ENCODE results near the gene KCNJ16.

KCNJ16 gene

DNA sequence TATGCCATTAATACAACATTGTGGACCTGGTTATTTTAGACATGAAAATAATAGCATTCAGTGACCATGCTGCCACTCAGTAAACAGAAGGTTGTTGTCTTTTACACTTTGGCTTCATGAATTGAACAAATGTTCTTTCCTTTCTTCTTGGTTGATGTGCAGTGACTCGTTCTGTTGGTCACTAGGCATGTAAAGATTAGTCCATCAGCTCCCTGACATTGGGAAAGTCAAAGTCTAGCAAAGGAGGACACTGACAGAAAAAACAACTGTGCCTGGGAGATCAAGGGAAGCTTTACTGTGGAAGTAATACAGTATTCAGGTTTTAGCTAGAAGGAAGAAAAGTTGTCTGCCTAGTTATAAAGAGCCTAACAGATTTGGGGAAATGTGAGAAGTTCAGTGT lies 6.9 kb downstream of the KCNJ16 start:
- H3K4me1 ChIP-seq (ENCODE audit: insufficient read depth, low read length): no peaks in the 10 kb centered on the region
- WGBS: 97% methylated on average over 1 of the region's 1 CpG
- H3K9me3 ChIP-seq (ENCODE audit: insufficient read depth, low read depth, low read length): no peaks in the 10 kb centered on the region
- H3K4me3 ChIP-seq (ENCODE audit: low read length): no peak overlapping the region
- no peak overlapping the region for H3K27ac ChIP-seq (ENCODE audit: low read depth, low read length)
- H3K9ac ChIP-seq (ENCODE audit: low read depth, low read length): no peak overlapping the region
- no peaks in the 10 kb centered on the region for H3K27me3 ChIP-seq (ENCODE audit: insufficient read depth, low read length)
- no peaks in the 10 kb centered on the region for H3K36me3 ChIP-seq (ENCODE audit: insufficient read depth, low read length)

DNA sequence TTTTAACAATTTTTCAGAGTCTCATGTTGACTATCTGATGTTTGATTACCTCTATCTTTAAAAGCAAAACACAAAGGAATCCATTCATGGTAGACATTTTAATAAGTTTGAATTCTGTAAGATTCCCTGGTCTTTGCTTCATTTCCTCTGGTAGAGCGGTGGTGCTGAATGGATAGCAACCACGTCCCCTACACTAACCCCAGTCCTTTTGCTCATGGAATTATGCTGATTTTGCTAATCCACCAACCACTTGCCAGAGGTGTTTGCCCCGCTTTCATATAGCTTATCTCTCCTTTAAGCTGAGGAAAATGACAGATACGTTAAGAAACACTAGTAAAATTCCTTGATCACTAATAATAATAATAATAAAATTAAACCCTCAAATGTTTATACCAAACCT lies 9.5 kb downstream of the KCNJ16 start:
- Histone ChIP-seq H3K27ac (ENCODE audit: low read depth, low read length) (no peak overlapping the region), H3K4me3 (ENCODE audit: low read length) (no peak overlapping the region), H3K9ac (ENCODE audit: low read depth, low read length) (no peak overlapping the region), H3K9me3 (ENCODE audit: insufficient read depth, low read depth, low read length) (no peaks in the 10 kb centered on the region), H3K4me1 (ENCODE audit: insufficient read depth, low read length) (no peaks in the 10 kb centered on the region), H3K27me3 (ENCODE audit: insufficient read depth, low read length) (no peaks in the 10 kb centered on the region), H3K36me3 (ENCODE audit: insufficient read depth, low read length) (no peaks in the 10 kb centered on the region)
- 59% methylated on average over 4 of the region's 4 CpGs for WGBS

DNA sequence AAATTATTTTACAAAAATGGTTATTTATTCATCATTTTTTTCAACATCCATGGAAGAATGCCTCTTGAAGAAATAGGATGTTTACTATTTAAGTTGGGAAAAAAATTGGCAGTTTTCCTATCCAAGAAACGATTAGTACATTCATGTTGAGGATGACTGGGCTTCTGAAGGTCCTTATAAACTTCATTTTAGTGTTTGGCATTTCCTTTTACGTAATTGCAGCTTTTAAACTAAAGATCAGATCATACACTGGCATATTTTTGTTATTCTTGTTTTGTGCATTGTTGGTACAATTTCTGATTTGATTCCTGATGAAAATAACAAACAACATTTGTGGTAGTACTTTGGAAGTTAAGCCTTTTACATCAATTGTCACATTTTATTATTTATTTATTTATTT lies 11.5 kb downstream of the KCNJ16 start:
- WGBS: 93% methylated on average over 2 of the region's 2 CpGs
- Histone ChIP-seq H3K9ac (ENCODE audit: low read depth, low read length) (no peak overlapping the region), H3K36me3 (ENCODE audit: insufficient read depth, low read length) (no peaks in the 10 kb centered on the region), H3K27ac (ENCODE audit: low read depth, low read length) (no peak overlapping the region), H3K4me3 (ENCODE audit: low read length) (no peak overlapping the region), H3K4me1 (ENCODE audit: insufficient read depth, low read length) (no peaks in the 10 kb centered on the region), H3K9me3 (ENCODE audit: insufficient read depth, low read depth, low read length) (no peaks in the 10 kb centered on the region), H3K27me3 (ENCODE audit: insufficient read depth, low read length) (no peaks in the 10 kb centered on the region)

DNA sequence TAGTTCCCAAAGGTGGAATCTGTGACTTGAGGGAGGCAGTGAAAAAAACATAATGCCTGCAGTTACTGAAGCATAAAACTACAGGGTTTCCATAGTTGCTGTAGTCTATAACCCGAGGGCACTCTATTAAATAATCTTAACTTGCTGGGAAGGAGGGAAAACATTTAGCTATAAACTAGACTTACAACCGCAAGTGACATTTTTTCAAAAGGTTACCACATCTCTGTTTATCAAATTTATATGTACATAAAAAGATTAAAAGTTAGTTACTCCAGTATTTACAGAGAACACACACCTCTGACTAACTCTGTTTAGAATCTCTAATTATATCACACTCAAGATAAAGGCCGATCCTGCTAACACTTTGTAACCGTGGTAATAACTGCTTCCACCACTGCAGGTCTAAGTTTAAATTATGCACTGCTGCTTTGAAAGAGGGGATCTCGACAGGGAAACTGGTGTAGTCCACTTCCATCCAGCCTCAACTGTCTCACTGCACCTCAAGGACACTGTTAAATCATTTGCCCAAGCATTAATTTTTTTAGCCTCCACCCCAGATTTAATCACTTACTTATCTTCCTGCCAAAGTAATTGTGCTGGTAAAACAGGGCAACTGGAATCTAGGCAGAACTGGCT lies 14.6 kb downstream of the KCNJ16 start:
- no peak overlapping the region for H3K9ac ChIP-seq (ENCODE audit: low read depth, low read length)
- H3K4me1 ChIP-seq (ENCODE audit: insufficient read depth, low read length): no peaks in the 10 kb centered on the region
- no peaks in the 10 kb centered on the region for H3K27me3 ChIP-seq (ENCODE audit: insufficient read depth, low read length)
- H3K27ac ChIP-seq (ENCODE audit: low read depth, low read length): no peak overlapping the region
- 80% methylated on average over 3 of the region's 5 CpGs for WGBS
- no peaks in the 10 kb centered on the region for H3K9me3 ChIP-seq (ENCODE audit: insufficient read depth, low read depth, low read length)
- no peaks in the 10 kb centered on the region for H3K36me3 ChIP-seq (ENCODE audit: insufficient read depth, low read length)
- H3K4me3 ChIP-seq (ENCODE audit: low read length): no peak overlapping the region

DNA sequence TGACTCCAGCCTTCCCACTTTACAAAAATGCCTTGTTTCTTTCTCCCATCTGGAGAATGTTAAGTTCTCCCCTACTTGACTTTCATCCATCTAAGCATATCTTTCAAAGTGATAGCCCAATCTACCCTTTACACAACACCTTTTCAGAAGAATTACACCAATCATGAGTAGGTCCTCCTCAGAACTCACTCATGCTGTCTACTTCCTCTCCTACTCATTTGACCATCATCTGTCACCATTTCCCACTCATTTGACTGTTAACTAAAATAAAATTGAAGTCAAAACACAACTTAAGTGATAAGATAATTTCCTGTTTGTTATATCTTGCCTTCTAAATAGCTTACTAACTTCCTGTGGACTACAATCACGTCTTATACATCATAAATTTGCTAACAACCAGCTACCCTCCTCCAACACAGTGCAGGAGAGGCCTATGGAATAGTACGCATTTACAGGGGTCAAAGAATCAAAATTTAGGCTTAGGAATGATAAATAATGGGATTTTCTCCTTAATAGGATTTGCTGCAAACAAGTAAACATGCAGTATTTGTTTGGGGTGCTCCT lies 16.1 kb downstream of the KCNJ16 start:
- H3K27me3 ChIP-seq (ENCODE audit: insufficient read depth, low read length): no peaks in the 10 kb centered on the region
- no peak overlapping the region for H3K4me3 ChIP-seq (ENCODE audit: low read length)
- H3K4me1 ChIP-seq (ENCODE audit: insufficient read depth, low read length): no peaks in the 10 kb centered on the region
- 94% methylated on average over 2 of the region's 2 CpGs for WGBS
- H3K36me3 ChIP-seq (ENCODE audit: insufficient read depth, low read length): no peaks in the 10 kb centered on the region
- H3K27ac ChIP-seq (ENCODE audit: low read depth, low read length): no peak overlapping the region
- no peaks in the 10 kb centered on the region for H3K9me3 ChIP-seq (ENCODE audit: insufficient read depth, low read depth, low read length)
- no peak overlapping the region for H3K9ac ChIP-seq (ENCODE audit: low read depth, low read length)

DNA sequence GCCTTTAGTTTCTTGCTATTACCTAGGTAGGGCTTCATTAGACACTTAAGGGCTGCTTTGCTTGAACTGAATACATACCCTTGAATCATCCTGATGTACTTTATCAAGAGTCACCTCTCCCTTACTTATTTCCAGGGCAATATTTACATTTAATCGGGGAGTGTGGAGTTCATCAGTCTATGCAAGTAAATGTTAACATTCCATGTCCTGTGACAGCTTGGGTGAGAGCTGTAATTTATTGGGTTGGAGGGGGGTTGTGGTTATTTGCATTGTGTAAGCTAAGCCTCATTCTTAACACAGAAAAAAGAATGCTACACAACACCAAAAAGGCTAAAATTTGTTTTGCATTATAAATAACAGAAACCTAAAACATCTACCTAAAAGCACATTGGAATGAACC lies 16.7 kb downstream of the KCNJ16 start:
- H3K9me3 ChIP-seq (ENCODE audit: insufficient read depth, low read depth, low read length): no peaks in the 10 kb centered on the region
- no peaks in the 10 kb centered on the region for H3K4me1 ChIP-seq (ENCODE audit: insufficient read depth, low read length)
- no peak overlapping the region for H3K9ac ChIP-seq (ENCODE audit: low read depth, low read length)
- H3K36me3 ChIP-seq (ENCODE audit: insufficient read depth, low read length): no peaks in the 10 kb centered on the region
- no peak overlapping the region for H3K27ac ChIP-seq (ENCODE audit: low read depth, low read length)
- no peak overlapping the region for H3K4me3 ChIP-seq (ENCODE audit: low read length)
- H3K27me3 ChIP-seq (ENCODE audit: insufficient read depth, low read length): no peaks in the 10 kb centered on the region
- WGBS: 86% methylated on average over 1 of the region's 1 CpG

DNA sequence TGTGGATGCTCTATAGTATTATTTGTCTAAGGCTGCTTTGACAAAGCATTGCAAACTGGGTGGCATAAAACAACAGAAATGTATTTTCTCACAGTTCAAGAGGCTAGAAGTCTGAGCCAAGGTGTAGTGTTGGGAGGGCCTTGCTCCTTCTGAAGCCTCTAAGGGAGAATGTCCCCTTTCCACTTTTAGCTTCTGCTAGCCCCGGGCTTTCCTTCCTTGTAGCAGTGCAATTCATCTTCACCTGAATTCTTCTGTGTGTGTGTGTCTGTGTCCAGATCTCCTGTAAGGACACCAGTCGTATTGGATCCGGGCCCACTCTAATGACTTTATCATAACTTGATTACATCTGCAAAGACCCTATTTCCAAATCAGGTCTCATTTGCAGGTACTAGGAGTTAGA lies 18.1 kb downstream of the KCNJ16 start:
- H3K36me3 ChIP-seq (ENCODE audit: insufficient read depth, low read length): no peaks in the 10 kb centered on the region
- H3K9ac ChIP-seq (ENCODE audit: low read depth, low read length): no peak overlapping the region
- H3K27ac ChIP-seq (ENCODE audit: low read depth, low read length): no peak overlapping the region
- 96% methylated on average over 3 of the region's 3 CpGs for WGBS
- H3K4me1 ChIP-seq (ENCODE audit: insufficient read depth, low read length): no peaks in the 10 kb centered on the region
- H3K9me3 ChIP-seq (ENCODE audit: insufficient read depth, low read depth, low read length): no peaks in the 10 kb centered on the region
- no peak overlapping the region for H3K4me3 ChIP-seq (ENCODE audit: low read length)
- H3K27me3 ChIP-seq (ENCODE audit: insufficient read depth, low read length): no peaks in the 10 kb centered on the region

DNA sequence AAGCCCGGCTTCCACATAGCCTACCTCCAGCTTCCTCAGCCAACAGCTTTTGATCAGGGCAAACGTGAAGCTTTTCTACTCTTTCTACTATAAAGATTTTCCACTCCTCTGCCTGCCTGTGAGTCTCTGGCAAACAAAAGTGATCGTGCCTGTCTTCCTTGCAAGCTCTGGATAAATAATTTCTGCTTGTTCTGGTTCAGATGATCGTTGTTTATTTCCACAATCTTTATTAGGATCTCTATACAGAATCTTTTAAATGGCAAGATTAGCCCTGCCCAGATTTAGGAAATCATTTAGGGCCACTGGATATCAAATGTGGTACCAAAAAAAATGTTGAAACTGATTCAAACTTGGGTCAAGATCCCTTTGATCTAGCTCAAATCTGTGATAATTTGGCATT lies 20.4 kb downstream of the KCNJ16 start:
- Histone ChIP-seq H3K36me3 (ENCODE audit: insufficient read depth, low read length) (no peaks in the 10 kb centered on the region), H3K9me3 (ENCODE audit: insufficient read depth, low read depth, low read length) (no peaks in the 10 kb centered on the region), H3K4me1 (ENCODE audit: insufficient read depth, low read length) (no peaks in the 10 kb centered on the region), H3K27me3 (ENCODE audit: insufficient read depth, low read length) (no peaks in the 10 kb centered on the region), H3K9ac (ENCODE audit: low read depth, low read length) (no peak overlapping the region), H3K27ac (ENCODE audit: low read depth, low read length) (no peak overlapping the region), H3K4me3 (ENCODE audit: low read length) (no peak overlapping the region)
- 95% methylated on average over 4 of the region's 4 CpGs for WGBS

DNA sequence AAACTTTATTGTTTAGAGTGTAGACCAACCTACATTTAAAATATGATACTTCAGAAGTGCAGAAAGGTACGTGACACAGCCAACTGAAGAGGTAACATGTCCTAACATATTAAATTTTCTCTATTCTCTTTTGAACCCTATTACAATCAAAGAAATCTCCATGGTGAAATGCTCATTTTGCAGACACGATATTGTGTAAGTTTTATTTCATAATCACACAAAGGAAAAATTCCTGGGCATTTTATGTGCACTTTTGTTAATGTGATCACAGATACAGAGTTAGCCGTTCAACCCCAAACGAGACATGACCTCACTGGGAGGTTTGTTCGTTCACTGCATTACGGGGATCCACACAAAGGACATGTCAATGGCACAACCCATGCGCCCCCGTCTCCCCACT lies 21.8 kb downstream of the KCNJ16 start:
- Histone ChIP-seq H3K4me3 (ENCODE audit: low read length) (no peak overlapping the region), H3K27ac (ENCODE audit: low read depth, low read length) (no peak overlapping the region)
- 73% methylated on average over 8 of the region's 8 CpGs for WGBS

DNA sequence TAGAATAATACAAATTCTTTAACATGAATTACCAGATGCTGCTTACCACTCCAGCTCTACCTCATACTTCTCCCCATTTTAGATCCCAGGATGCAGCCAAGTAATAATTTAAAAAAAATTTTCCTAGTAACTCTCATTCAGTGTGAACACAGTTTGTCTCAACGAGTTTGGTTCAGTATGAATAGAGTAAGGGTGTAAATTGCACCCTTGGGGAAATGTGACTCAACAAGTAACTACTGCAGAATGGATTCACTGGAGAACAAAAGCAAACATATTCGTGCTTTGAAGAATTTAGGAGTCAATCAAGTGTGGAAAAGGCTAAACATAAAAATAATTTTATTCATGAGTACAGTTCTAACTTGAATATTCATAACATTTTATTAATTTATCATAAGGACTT lies 23.0 kb downstream of the KCNJ16 start:
- Histone ChIP-seq H3K4me3 (ENCODE audit: low read length) (no peak overlapping the region), H3K9me3 (ENCODE audit: insufficient read depth, low read depth, low read length) (no peaks in the 10 kb centered on the region), H3K36me3 (ENCODE audit: insufficient read depth, low read length) (no peaks in the 10 kb centered on the region), H3K9ac (ENCODE audit: low read depth, low read length) (no peak overlapping the region), H3K27me3 (ENCODE audit: insufficient read depth, low read length) (no peaks in the 10 kb centered on the region), H3K4me1 (ENCODE audit: insufficient read depth, low read length) (no peaks in the 10 kb centered on the region), H3K27ac (ENCODE audit: low read depth, low read length) (no peak overlapping the region)
- WGBS: 93% methylated on average over 2 of the region's 2 CpGs

More for the DNA sequence above, 21.8 kb downstream of the KCNJ16 start:
- Histone ChIP-seq H3K4me1 (ENCODE audit: insufficient read depth, low read length) (no peaks in the 10 kb centered on the region), H3K9ac (ENCODE audit: low read depth, low read length) (no peak overlapping the region), H3K27me3 (ENCODE audit: insufficient read depth, low read length) (no peaks in the 10 kb centered on the region), H3K9me3 (ENCODE audit: insufficient read depth, low read depth, low read length) (no peaks in the 10 kb centered on the region), H3K36me3 (ENCODE audit: insufficient read depth, low read length) (no peaks in the 10 kb centered on the region)

DNA sequence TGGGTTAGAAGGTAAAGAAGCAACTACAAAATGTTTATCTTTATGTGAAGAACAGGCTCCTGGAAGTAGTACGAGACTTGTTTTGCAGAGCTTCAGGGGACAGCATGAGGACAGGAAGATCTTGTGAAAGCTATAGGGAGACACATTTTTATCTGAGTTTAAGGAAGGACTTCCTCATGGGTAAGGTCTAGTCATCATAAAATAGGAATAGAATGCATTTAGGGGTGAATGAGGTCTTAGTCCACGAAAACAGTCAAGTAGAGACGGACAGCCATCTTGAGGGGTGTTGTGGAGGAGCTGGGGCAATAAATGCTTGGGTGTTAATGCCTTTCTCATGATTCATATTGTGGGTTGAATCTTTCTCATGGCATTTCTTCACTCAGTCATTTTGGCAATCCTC lies 24.3 kb downstream of the KCNJ16 start:
- H3K9me3 ChIP-seq (ENCODE audit: insufficient read depth, low read depth, low read length): no peaks in the 10 kb centered on the region
- no peak overlapping the region for H3K4me3 ChIP-seq (ENCODE audit: low read length)
- no peak overlapping the region for H3K27ac ChIP-seq (ENCODE audit: low read depth, low read length)
- WGBS: 98% methylated on average over 3 of the region's 3 CpGs
- H3K36me3 ChIP-seq (ENCODE audit: insufficient read depth, low read length): no peaks in the 10 kb centered on the region
- no peaks in the 10 kb centered on the region for H3K4me1 ChIP-seq (ENCODE audit: insufficient read depth, low read length)
- no peak overlapping the region for H3K9ac ChIP-seq (ENCODE audit: low read depth, low read length)
- H3K27me3 ChIP-seq (ENCODE audit: insufficient read depth, low read length): no peaks in the 10 kb centered on the region

DNA sequence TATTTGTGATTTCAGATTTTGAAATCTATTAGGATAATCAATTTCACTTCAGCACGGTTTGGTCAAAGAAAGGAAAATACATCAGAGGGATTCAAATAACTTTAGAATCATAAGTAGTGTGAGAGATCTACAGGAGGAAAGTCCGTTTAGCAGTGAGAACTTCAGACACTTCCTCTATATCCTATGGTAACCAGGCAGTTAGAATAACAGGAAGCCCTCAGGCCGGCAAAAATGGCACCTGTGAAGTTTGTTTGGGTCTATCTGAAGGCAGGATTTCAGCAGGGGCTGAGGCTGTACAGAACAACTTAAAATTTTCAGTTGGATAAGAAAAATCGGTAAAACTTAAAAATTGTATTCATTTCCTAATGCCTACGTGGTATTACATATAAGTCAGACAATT lies 24.9 kb downstream of the KCNJ16 start:
- Histone ChIP-seq H3K36me3 (ENCODE audit: insufficient read depth, low read length) (no peaks in the 10 kb centered on the region), H3K4me1 (ENCODE audit: insufficient read depth, low read length) (no peaks in the 10 kb centered on the region), H3K4me3 (ENCODE audit: low read length) (no peak overlapping the region), H3K27me3 (ENCODE audit: insufficient read depth, low read length) (no peaks in the 10 kb centered on the region), H3K27ac (ENCODE audit: low read depth, low read length) (no peak overlapping the region), H3K9me3 (ENCODE audit: insufficient read depth, low read depth, low read length) (no peaks in the 10 kb centered on the region), H3K9ac (ENCODE audit: low read depth, low read length) (no peak overlapping the region)
- 98% methylated on average over 4 of the region's 5 CpGs for WGBS

Data from HUES64 (cell line).